ENCODE measurements around the gene ANKUB1. TPM values are rescaled to one million over a fixed set of nuclear protein-coding genes. Genes with fewer than 3 reads are reported as not detected.

Gene ANKUB1
- total and polyA plus RNA-seq, 9 of the 15 experiments (the other 6 are each of a cell fraction or from before 2014, with no cell fraction given): not detected

GRCh38 chr3:149770246-149770645 lies 22.1 kb downstream of the ANKUB1 start (continued):
- TF ChIP-seq REST (IDR thresholded peaks at IDR 0.05; ENCODE audit: borderline replicate concordance): no peak
- TF ChIP-seq REST (CRISPR knock-in tag; IDR thresholded peaks at IDR 0.05; ENCODE audit: low read depth): no peak
- TF ChIP-seq E2F4 (CRISPR knock-in tag; IDR thresholded peaks at IDR 0.05; ENCODE audit: low read depth): no peak
- no peak for TF ChIP-seq FOXM1 (IDR thresholded peaks at IDR 0.05; ENCODE audit: low read depth)
- no peak for TF ChIP-seq FOXM1 (CRISPR knock-in tag; IDR thresholded peaks at IDR 0.05; ENCODE audit: low read depth)
- TF ChIP-seq TSC22D4 (tag; IDR thresholded peaks at IDR 0.05): no peak
- TF ChIP-seq ZNF224 (CRISPR knock-in tag; IDR thresholded peaks at IDR 0.05): no peak
- TF ChIP-seq SMARCC2 (IDR thresholded peaks at IDR 0.05; ENCODE audit: low read depth): no peak
- no peak for TF ChIP-seq ZFP1 (CRISPR knock-in tag; IDR thresholded peaks at IDR 0.05)
- no peak for TF ChIP-seq CHAMP1 (IDR thresholded peaks at IDR 0.05)
- TF ChIP-seq ZBTB11 (CRISPR knock-in tag; IDR thresholded peaks at IDR 0.05): no peak
- TF ChIP-seq HCFC1 (IDR thresholded peaks at IDR 0.05; ENCODE audit: low read depth, low read length): no peak
- no peak for TF ChIP-seq BMI1 (IDR thresholded peaks at IDR 0.05; ENCODE audit: low read length)
